Osteoblast (primary cell): ENCODE results near the gene PLXNA2. TPM values are rescaled to one million over a fixed set of nuclear protein-coding genes. Genes with fewer than 3 reads are reported as not detected.

Source experiments
- DNase-seq: peaks from one replicate; pipeline ENCODE4 v3.0.0; 2011; ENCODE audit warnings: low spot score, mixed read lengths; ENCODE audit not compliant: insufficient read length; ENCODE audit errors: missing footprints
- H2AFZ ChIP-seq: 2 replicates; pipeline ENCODE4 v1.6.0; 2011; ENCODE audit warnings: mild to moderate bottlenecking, low read length
- H3K27ac ChIP-seq: 2 replicates; pipeline ENCODE4 v1.5.1; 2011; ENCODE audit warnings: mild to moderate bottlenecking, low read depth, low read length, moderate library complexity
- H3K27me3 ChIP-seq: 2 replicates; pipeline ENCODE4 v1.6.0; 2012; ENCODE audit warnings: mild to moderate bottlenecking, control low read depth, inconsistent platforms, low read length, moderate library complexity; ENCODE audit not compliant: insufficient read depth
- H3K36me3 ChIP-seq: 2 replicates; pipeline ENCODE4 v1.5.1; 2011; ENCODE audit warnings: mild to moderate bottlenecking, low read length, control low read depth, moderate library complexity; ENCODE audit not compliant: insufficient read depth
- H3K4me1 ChIP-seq: 2 replicates; pipeline ENCODE4 v1.5.1; 2011; ENCODE audit warnings: mild to moderate bottlenecking, low read length, control low read depth, moderate library complexity; ENCODE audit not compliant: insufficient read depth
- H3K4me2 ChIP-seq: 2 replicates; pipeline ENCODE4 v1.6.0; 2011; ENCODE audit warnings: mild to moderate bottlenecking, low read length; ENCODE audit not compliant: insufficient read depth
- H3K4me3 ChIP-seq: fragments of 200-600 bp; sonication (generic); 3 replicates; pipeline ENCODE4 v1.5.1; 2012; ENCODE audit warnings: mild to moderate bottlenecking, low read length, inconsistent platforms; ENCODE audit not compliant: insufficient read depth
- H3K79me2 ChIP-seq: 2 replicates; pipeline ENCODE4 v1.6.0; 2012; ENCODE audit warnings: mild to moderate bottlenecking, low read length, control low read depth, inconsistent platforms; ENCODE audit not compliant: insufficient read depth
- H3K9me3 ChIP-seq: 2 replicates; pipeline ENCODE4 v1.5.1; 2011; ENCODE audit warnings: low read depth, low read length, control low read depth
- H4K20me1 ChIP-seq: 2 replicates; pipeline ENCODE4 v1.6.0; 2012; ENCODE audit warnings: mild to moderate bottlenecking, low read length, control low read depth; ENCODE audit not compliant: insufficient read depth
- total RNA-seq: library from RNA; depleted of rRNA; stranded (reverse); fragments of >200 nt; gene quantifications from 2 replicates; pipeline ENCODE4 v1.2.3, GENCODE V29; 2012
- TF ChIP-seq, protein P1 (sequence below): IDR thresholded peaks from 2 replicates; pipeline ENCODE4 v1.5.1; 2011; ENCODE audit warnings: mild to moderate bottlenecking, low read depth, low read length, moderate library complexity; ENCODE audit errors: extremely low read depth

PLXNA2 gene
- total RNA-seq, 1 donor = 3.3 TPM

DNA sequence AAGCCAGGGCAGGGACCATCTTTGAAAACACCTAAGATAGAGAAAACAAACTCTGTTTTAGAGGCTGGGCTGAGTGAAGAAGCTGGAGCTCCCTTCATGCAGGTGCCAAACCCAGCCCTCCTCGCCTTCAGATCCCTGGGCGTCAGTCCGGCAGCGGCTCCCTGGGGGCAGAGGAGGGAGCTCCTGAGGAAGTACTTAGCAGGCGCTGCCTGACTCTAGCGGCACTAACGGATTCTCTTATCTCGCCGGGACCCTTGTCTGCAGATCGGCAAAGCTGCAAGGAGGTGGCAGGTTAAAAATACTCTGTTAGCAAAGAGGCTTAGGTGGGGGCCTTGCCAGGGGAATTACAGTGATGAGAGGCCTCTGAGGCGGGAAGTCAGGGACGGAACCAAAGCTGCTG, 79.6 kb downstream of the PLXNA2 start:
- TF ChIP-seq, protein P1, sequence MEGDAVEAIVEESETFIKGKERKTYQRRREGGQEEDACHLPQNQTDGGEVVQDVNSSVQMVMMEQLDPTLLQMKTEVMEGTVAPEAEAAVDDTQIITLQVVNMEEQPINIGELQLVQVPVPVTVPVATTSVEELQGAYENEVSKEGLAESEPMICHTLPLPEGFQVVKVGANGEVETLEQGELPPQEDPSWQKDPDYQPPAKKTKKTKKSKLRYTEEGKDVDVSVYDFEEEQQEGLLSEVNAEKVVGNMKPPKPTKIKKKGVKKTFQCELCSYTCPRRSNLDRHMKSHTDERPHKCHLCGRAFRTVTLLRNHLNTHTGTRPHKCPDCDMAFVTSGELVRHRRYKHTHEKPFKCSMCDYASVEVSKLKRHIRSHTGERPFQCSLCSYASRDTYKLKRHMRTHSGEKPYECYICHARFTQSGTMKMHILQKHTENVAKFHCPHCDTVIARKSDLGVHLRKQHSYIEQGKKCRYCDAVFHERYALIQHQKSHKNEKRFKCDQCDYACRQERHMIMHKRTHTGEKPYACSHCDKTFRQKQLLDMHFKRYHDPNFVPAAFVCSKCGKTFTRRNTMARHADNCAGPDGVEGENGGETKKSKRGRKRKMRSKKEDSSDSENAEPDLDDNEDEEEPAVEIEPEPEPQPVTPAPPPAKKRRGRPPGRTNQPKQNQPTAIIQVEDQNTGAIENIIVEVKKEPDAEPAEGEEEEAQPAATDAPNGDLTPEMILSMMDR = no peak
- H2AFZ ChIP-seq = no peak overlapping the region
- H3K4me2 ChIP-seq = no peak overlapping the region
- no peaks in the 10 kb centered on the region for H3K79me2 ChIP-seq
- no peaks in the 10 kb centered on the region for H3K27me3 ChIP-seq
- H4K20me1 ChIP-seq = no peaks in the 10 kb centered on the region
- no peak overlapping the region for H3K4me3 ChIP-seq
- H3K4me1 ChIP-seq = peaks cover 8% of the 10 kb centered on the region
- H3K9me3 ChIP-seq = no peaks in the 10 kb centered on the region
- no peaks in the 10 kb centered on the region for H3K36me3 ChIP-seq
- H3K27ac ChIP-seq = no peak overlapping the region
- DNase-seq = no peak

DNA sequence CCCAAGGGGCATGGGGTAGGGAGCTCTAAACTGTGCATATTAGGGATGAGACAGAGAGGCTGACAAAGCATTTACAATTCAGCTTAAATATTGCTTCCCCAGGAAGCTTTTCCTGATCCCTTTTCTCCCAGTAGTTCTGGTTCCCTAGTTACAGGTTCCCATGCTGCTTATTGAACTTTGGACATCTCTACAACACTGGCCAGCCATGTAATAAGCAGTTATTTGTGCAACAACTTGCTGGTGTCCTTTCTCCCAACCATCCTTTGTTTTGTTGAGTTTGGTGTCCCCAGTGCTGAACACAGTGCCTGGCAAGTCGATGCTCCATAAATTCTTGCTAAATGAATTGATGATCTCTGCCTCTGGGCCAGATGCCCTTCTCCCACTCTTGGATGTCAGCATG, 80.6 kb downstream of the PLXNA2 start:
- peaks cover 17% of the 10 kb centered on the region for H3K4me1 ChIP-seq

DNA sequence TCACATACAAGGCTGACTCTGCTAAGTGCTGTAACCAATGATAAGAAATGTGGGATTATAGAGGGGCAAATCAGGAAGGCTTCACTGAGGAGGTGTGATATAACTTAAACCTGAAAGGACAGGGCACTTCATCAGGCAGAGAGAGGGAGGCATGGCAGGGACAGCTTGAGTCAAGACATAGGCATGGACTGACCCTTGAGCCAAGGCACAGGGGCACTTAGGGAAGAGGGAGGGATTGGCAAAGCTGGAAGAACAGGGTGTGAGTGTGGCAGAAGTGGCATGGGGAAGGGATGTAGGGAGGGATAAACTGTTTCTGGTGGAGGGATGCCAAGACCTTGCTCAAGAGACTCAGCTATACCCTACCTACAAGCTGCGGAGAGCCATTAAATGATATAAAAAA, 81.3 kb downstream of the PLXNA2 start:
- TF ChIP-seq, protein P1 = no peak
- H4K20me1 ChIP-seq = no peaks in the 10 kb centered on the region
- H3K79me2 ChIP-seq = no peaks in the 10 kb centered on the region
- H3K9me3 ChIP-seq = no peaks in the 10 kb centered on the region
- DNase-seq = no peak
- H2AFZ ChIP-seq = no peak overlapping the region
- H3K4me2 ChIP-seq = no peak overlapping the region
- no peaks in the 10 kb centered on the region for H3K36me3 ChIP-seq
- no peaks in the 10 kb centered on the region for H3K27me3 ChIP-seq
- no peak overlapping the region for H3K4me3 ChIP-seq
- no peak overlapping the region for H3K27ac ChIP-seq
- H3K4me1 ChIP-seq = peaks cover 19% of the 10 kb centered on the region

More for the DNA sequence above, 80.6 kb downstream of the PLXNA2 start:
- TF ChIP-seq, protein P1 = no peak
- H2AFZ ChIP-seq = no peak overlapping the region
- H4K20me1 ChIP-seq = no peaks in the 10 kb centered on the region
- no peak overlapping the region for H3K27ac ChIP-seq
- H3K4me3 ChIP-seq = no peak overlapping the region
- no peaks in the 10 kb centered on the region for H3K9me3 ChIP-seq
- H3K79me2 ChIP-seq = no peaks in the 10 kb centered on the region
- H3K36me3 ChIP-seq = no peaks in the 10 kb centered on the region
- no peaks in the 10 kb centered on the region for H3K27me3 ChIP-seq
- no peak for DNase-seq
- no peak overlapping the region for H3K4me2 ChIP-seq

DNA sequence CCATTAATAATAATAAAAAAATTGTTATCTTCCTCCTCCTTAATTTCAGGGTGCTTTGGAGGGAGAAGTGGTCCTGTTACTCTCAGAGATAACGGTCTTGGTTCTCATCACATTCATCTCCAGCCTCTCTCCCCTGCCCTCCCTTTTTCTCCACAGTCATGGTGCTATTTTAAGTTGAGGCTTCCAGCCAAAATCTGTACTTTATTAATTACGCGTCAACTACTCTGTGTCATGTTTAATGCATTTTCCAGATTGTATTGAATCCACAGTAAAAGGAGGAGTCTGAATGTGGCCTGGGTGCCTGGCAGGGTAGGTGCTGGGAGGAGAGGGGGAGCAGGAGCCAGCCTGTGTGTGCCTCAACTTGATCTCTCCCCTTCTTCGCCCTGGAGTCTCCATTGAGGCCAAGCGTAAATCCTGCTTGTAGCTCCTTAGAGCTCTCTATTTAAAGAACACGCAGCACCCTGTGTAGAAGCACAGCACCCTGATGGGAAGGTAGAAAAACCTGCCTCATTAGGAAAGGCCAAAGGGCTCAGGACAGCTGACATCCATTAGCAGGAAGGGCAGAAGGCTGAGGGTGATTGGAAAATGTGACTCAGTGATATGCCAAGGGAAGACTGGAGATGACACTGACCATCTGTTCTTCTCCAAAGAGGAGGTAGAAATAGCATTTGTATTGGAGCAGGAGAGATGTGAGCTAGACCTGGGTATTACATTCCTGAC, 82.4 kb downstream of the PLXNA2 start:
- H3K36me3 ChIP-seq = no peaks in the 10 kb centered on the region
- H3K9me3 ChIP-seq = no peaks in the 10 kb centered on the region
- H3K27ac ChIP-seq = no peak overlapping the region
- H3K4me2 ChIP-seq = no peak overlapping the region
- TF ChIP-seq, protein P1 = no peak
- H3K27me3 ChIP-seq = no peaks in the 10 kb centered on the region
- no peak overlapping the region for H3K4me3 ChIP-seq
- no peak for DNase-seq
- H4K20me1 ChIP-seq = no peaks in the 10 kb centered on the region
- H3K79me2 ChIP-seq = no peaks in the 10 kb centered on the region
- H2AFZ ChIP-seq = no peak overlapping the region
- peaks cover 19% of the 10 kb centered on the region for H3K4me1 ChIP-seq
